HG03439 (cell line): Measurements from ENCODE around the gene ZNF718.
"Not testable (repeated sequence)": the region's sequence is repeated elsewhere in the genome, so short reads cannot be mapped to it uniquely, and the experiment has no call there.

Source experiments
- ATAC-seq: cut with Tn5 transposase; IDR thresholded peaks from one replicate; pipeline ENCODE4 v1.9.1; 2021; ENCODE audit warnings: mild to moderate bottlenecking, moderate library complexity; ENCODE audit not compliant: unreplicated experiment

Gene ZNF718

DNA sequence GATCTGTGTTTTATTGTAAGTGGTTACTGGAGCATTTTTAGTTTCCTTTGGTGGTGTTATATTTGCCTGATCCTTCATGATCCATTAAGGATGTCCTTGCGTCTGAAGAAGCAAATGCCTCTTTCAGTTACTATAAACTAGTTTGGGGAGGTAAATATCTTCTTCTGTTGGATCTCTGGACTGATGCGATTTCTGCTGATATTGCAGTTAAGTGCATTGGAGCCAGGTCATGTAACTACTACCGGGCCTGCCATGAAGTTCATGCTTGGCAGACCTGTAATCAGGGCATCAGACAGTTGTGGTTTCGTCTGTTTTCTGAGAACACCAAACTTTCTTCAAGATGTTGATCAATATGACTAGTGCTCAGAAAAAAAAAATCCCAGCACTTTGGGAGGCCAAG lies 22.9 kb downstream of the ZNF718 start:
- ATAC-seq, result no peak

GRCh38 chr4:161496-162284 lies 37.4 kb downstream of the ZNF718 start:
- no peak for ATAC-seq

- not testable (repeated sequence) for ATAC-seq
Measured at GRCh38 chr4:169640-170039, 45.3 kb downstream of the ZNF718 start.

- ATAC-seq, result not testable (repeated sequence)
Measured at GRCh38 chr4:171318-171717, 47.0 kb downstream of the ZNF718 start.

GRCh38 chr4:173666-174314 lies 49.5 kb downstream of the ZNF718 start:
- ATAC-seq, result no peak

- no peak for ATAC-seq
Measured at GRCh38 chr4:175986-176385, 51.7 kb downstream of the ZNF718 start.

DNA sequence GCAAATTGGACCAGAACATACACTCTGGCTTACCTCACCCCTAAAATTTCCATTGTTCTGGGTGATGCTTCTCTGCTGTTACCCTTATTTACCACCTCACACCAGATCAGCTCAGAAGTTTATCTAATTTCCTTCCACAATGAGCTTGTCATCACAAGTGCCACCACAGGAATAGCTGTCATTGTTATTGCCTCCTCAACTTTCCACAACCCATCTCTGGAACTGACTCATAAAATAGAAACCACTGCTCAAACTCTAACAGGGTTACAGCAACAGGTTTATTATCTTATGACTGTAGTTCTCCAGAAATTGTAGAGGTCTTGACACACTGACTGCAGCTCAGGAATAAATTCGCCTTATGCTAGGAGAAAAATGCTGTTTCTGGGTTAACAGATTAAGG lies 52.7 kb downstream of the ZNF718 start:
- no peak for ATAC-seq

DNA sequence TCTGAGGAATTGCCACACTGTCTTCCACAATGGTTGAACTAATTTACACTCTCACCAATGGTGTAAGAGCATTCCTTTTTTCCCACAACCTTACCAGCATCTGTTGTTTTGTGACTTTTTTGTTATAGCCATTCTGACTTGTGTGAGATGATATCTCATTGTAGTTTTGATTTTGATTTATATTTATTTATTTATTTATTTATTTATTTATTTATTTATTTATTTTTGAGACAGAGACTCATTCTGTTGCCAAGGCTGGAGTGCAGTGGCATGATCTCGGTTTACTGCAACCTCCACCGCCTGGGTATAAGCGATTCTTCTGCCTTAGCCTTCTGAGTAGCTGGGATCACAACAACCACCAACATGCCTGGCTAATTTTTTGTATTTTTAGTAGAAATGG lies 57.9 kb downstream of the ZNF718 start:
- ATAC-seq, result not testable (repeated sequence)

DNA sequence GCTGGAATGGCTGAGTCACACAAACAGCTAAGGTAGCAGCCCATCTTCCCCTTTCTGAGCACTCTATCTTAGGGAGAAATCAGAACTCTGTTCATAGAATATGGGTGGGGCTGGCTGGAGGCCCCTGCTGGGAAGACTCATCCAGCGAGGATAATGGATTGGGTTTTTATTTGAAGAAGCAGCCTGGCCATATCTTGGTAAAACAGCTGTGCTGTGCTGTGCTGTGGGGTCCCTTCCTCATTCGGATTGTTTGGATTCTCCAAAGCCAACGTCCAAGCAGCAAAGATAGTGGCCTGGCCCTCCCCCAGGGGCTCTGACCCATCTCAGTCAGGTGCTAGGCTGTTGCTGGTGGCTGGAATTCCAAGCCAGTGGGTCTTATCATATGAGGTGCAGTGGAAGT lies 63.8 kb downstream of the ZNF718 start:
- no peak for ATAC-seq

DNA sequence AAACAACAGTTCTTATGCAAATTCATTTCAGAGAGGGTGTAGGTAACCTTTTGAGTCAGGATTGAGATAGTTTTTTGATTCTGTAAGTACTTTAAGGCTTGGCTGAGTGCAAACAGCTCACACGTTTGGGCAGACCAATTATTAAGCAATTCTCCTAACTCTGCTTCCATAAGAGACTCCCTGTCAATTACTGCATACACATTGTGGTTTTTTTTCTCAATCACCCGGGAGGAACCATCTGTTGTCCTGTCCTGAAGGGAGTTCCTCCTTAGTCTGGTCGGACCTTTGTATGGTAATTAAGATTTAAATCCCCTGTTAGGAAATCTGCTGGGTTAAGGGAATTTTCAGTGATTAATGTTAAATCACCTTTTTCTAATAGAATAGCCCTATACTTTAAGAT lies 70.9 kb downstream of the ZNF718 start:
- not testable (repeated sequence) for ATAC-seq

GRCh38 chr4:200936-201335 lies 76.6 kb downstream of the ZNF718 start:
- ATAC-seq, result no peak

GRCh38 chr4:202822-203221 lies 78.5 kb downstream of the ZNF718 start:
- not testable (repeated sequence) for ATAC-seq

GRCh38 chr4:205097-205756 lies 80.9 kb downstream of the ZNF718 start:
- ATAC-seq, result no peak

DNA sequence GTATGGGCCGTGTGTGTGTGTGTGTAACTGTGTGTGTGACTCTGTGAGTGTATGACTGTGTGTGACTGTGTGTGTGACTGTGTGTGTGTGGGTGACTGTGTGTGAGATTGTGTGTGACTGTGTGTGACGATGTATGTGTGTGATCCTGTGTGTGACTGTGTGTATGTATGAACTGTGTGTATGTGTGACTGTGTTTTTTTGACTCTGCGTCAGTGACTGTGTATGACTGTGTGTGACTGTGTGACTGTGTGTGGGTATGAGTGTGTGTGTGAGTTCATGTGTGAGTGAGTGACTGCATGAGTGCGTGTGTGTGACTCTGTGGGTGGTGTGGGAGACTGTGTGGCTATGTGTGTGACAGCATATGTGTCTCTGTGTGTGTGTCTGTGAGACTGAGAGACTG lies 81.8 kb downstream of the ZNF718 start:
- no peak for ATAC-seq

GRCh38 chr4:208416-209096 lies 84.3 kb downstream of the ZNF718 start:
- ATAC-seq, result not testable (repeated sequence)

DNA sequence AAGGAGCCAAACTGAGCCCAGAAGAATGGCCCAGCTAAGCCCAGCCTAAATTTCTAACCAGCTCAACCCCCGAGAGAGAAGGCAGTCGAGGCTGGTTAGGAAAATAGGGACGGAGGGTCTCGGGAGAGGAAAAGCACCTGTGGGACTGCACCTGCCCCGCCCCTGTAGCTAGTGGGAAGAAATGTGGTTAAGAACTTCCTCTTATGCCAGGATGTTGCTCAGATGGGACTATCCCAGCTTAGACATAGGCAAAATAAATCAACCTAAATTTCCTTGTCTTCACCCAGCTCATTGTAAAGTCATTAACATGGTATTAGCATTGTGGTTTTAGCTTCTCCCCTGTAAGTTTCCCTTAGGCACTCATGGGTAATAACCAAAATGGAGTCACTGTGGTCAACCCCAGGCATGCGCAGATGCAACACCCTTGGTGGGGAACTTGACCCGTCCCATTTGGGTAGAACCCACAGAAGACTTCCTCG lies 86.8 kb downstream of the ZNF718 start:
- ATAC-seq, result no peak

- ATAC-seq, result no peak
Measured at GRCh38 chr4:212438-213188, 88.3 kb downstream of the ZNF718 start.

GRCh38 chr4:213189-213535 lies 88.9 kb downstream of the ZNF718 start:
- ATAC-seq, result not testable (repeated sequence)
